Measurements from ENCODE around the gene FNIP2.

Gene FNIP2

DNA sequence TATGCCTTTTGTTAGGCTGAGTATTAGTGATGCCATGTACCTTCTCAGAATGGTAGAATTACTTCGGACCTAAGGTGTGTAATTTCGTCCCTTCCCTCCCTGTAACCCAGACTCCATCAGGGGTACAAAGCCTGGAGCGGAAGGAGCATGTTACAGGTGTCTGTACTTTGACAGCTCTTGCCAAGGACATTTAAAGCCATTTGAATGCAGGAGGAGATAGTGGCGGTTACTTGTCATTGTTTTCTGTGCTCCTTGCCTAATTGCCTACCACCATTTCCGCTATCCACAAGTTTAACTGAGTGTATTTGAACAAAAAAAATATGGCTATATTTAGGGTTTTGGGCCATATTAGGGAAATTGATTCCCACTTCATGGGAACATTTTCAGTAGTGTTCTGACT, 1.8 kb downstream of the FNIP2 start:
- H3K4me1 ChIP-seq (ENCODE audit: insufficient read depth, low read length), result peaks cover 40% of the 10 kb centered on the region
- no peaks in the 10 kb centered on the region for H3K9me3 ChIP-seq (ENCODE audit: low read length)
- H3K27me3 ChIP-seq (ENCODE audit: insufficient read depth, low read length), result no peaks in the 10 kb centered on the region
- H3K4me3 ChIP-seq (ENCODE audit: low read length), result peak overlapping the region; percentile 59
- H3K36me3 ChIP-seq (ENCODE audit: insufficient read depth, low read length), result no peaks in the 10 kb centered on the region
- no peak overlapping the region for H2AFZ ChIP-seq (ENCODE audit: low read depth, low read length)

DNA sequence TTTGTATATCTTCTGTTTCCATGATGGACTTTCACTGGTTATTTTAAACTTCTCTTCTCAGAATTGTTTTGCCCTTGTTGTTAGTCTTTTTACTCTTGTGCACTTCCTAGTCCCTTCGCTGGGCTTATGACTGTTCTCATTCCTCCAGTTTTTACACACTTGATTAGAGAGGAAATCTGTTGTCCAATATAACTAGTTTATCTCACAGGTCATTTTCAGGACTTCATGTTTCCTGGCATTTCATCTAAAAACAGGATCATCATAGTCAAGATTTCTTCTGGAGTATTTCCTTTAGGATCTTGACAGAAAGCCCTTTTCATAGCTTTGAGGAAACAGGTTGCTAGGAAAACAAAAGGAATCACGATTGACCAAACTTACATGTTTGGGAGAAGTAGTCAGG, 3.0 kb downstream of the FNIP2 start:
- Histone ChIP-seq H2AFZ (ENCODE audit: low read depth, low read length) (no peak overlapping the region), H3K27me3 (ENCODE audit: insufficient read depth, low read length) (no peaks in the 10 kb centered on the region), H3K9me3 (ENCODE audit: low read length) (no peaks in the 10 kb centered on the region), H3K4me1 (ENCODE audit: insufficient read depth, low read length) (peaks cover 45% of the 10 kb centered on the region), H3K4me3 (ENCODE audit: low read length) (no peak overlapping the region), H3K36me3 (ENCODE audit: insufficient read depth, low read length) (no peaks in the 10 kb centered on the region)

DNA sequence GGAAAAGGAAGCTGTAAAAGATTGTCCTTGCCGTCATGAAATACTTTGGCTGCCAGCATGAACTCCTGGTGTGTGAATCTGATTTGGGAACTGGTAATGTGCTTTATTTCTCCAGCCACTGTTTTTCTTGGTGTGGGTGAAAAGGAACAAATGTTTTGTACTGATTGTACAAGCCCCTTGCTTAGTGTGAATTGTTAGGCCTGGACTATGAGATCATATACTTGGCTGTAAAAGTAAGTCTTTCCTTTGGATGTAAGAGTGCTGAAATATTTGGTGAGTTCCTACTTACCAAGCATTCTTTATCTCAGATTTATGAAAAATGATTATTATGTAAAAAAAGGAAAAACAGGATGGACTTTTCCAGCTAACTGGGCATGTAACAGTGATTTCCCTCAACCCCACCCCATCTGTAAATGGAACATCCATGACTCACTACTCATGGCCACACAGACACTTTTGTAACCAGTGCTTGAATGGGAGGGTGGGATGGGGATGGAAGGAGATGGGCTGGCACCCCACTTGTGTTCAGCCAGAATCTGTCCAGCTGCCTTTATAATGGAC, 6.3 kb downstream of the FNIP2 start:
- Histone ChIP-seq H3K4me3 (ENCODE audit: low read length) (no peak overlapping the region), H3K4me1 (ENCODE audit: insufficient read depth, low read length) (peaks cover 43% of the 10 kb centered on the region), H3K27me3 (ENCODE audit: insufficient read depth, low read length) (no peaks in the 10 kb centered on the region), H3K36me3 (ENCODE audit: insufficient read depth, low read length) (no peaks in the 10 kb centered on the region), H3K9me3 (ENCODE audit: low read length) (no peaks in the 10 kb centered on the region), H2AFZ (ENCODE audit: low read depth, low read length) (no peak overlapping the region)

DNA sequence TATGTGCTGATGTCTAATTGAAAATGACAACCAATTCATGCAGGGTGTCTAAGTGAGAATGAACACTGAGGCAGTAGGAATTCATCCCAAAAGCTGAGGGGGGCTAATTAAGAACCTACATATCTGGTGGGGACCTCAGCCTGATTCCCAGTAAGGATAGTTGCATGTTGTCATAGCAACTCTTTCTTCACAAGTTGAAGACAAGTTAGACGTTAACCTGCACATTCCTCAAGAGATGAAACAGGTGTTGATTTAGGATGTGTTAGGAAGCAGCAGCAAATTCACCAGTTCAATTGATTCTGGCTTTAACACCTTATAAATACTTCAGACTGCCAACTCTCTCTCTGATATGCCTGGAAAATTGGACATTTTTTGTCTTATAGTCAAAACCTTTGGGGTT, 7.3 kb downstream of the FNIP2 start:
- peaks cover 33% of the 10 kb centered on the region for H3K4me1 ChIP-seq (ENCODE audit: insufficient read depth, low read length)
- no peaks in the 10 kb centered on the region for H3K36me3 ChIP-seq (ENCODE audit: insufficient read depth, low read length)
- no peaks in the 10 kb centered on the region for H3K27me3 ChIP-seq (ENCODE audit: insufficient read depth, low read length)
- H3K4me3 ChIP-seq (ENCODE audit: low read length), result no peak overlapping the region
- no peaks in the 10 kb centered on the region for H3K9me3 ChIP-seq (ENCODE audit: low read length)
- H2AFZ ChIP-seq (ENCODE audit: low read depth, low read length), result no peak overlapping the region

DNA sequence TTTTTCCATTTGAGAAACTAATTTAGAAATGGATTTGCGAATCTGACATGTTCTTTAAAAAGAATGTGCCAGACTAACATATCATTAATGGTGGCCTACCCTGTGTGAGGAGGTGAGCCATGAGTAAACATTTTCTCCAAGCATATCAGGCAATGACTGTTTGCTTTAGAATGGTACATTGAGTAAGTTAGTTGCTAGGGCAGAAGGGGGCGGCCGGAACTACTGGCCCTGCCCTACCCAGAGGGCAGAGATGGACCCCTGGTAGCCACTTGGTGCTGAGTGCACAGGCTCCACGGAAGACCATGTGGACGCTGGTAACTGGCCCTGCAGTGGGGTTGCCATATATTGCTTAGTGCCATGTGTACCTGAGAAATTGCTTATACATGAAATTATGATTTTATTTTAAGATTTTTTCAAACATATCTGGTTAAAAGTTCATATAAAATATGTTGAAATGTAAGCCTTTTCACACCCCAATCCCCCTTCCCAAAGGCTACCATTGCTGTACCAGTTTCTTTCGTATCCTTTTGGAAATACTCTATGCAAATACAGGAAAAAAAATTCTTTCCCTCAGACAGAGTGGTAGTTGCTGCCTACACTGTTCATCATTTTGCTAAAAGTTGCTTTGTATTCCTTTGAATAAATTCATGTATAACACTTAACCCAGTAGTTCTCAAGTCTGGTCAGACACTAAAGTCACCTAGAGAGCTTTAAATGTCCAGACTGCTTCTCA, 8.8 kb downstream of the FNIP2 start:
- Histone ChIP-seq H3K9me3 (ENCODE audit: low read length) (no peaks in the 10 kb centered on the region), H3K27me3 (ENCODE audit: insufficient read depth, low read length) (no peaks in the 10 kb centered on the region), H3K4me3 (ENCODE audit: low read length) (no peak overlapping the region), H2AFZ (ENCODE audit: low read depth, low read length) (no peak overlapping the region), H3K4me1 (ENCODE audit: insufficient read depth, low read length) (peaks cover 35% of the 10 kb centered on the region), H3K36me3 (ENCODE audit: insufficient read depth, low read length) (no peaks in the 10 kb centered on the region)

DNA sequence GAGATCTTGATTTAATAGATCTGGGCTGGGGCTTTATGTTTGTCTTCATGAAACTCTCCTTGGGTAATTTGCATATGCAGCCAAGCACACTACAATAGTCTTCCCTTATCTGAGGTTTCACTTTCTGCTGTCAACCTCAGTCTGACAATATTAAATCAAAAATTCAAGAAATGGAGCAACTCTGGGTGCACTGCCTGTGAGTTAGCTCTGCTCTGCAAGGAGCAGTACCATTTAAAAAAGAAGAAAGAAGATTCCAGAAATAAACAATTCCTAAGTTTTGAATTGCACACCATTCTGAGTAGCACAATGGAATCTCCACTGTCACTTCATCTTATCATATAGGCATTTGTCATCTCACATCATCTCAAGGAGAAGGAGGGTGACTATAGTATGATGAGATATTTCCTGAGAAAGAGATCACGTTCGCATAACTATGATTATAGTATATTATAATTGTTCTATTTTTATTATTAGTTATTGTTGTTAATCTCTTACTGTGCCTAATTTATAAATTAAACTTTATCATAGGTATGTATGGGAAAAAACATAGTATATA, 9.4 kb downstream of the FNIP2 start:
- peaks cover 38% of the 10 kb centered on the region for H3K4me1 ChIP-seq (ENCODE audit: insufficient read depth, low read length)
- no peak overlapping the region for H3K4me3 ChIP-seq (ENCODE audit: low read length)

DNA sequence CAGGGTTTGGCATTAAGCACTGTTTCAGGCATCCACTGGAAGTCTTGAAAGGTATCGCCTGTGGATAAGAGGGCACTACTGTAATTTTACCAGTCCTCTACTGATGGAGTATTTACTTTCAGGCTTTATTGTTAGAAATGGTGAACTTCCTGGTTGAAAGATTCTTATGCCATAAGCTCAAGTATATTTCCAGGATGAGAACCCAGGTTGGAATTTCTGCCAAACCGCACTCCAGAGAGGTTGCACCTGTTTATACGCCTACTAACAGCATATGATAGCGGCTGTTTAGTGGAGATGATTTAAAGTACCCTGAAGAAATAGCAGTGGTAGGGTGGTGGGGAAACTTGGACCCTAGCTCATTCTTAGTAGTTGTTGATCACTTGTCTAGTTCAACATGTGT, 9.9 kb downstream of the FNIP2 start:
- Histone ChIP-seq H3K36me3 (ENCODE audit: insufficient read depth, low read length) (no peaks in the 10 kb centered on the region), H3K9me3 (ENCODE audit: low read length) (no peaks in the 10 kb centered on the region), H3K4me1 (ENCODE audit: insufficient read depth, low read length) (peaks cover 38% of the 10 kb centered on the region), H2AFZ (ENCODE audit: low read depth, low read length) (no peak overlapping the region), H3K27me3 (ENCODE audit: insufficient read depth, low read length) (no peaks in the 10 kb centered on the region), H3K4me3 (ENCODE audit: low read length) (no peak overlapping the region)

More for the DNA sequence above, 9.4 kb downstream of the FNIP2 start:
- H3K27me3 ChIP-seq (ENCODE audit: insufficient read depth, low read length), result no peaks in the 10 kb centered on the region
- H3K36me3 ChIP-seq (ENCODE audit: insufficient read depth, low read length), result no peaks in the 10 kb centered on the region
- H2AFZ ChIP-seq (ENCODE audit: low read depth, low read length), result no peak overlapping the region
- H3K9me3 ChIP-seq (ENCODE audit: low read length), result no peaks in the 10 kb centered on the region

DNA sequence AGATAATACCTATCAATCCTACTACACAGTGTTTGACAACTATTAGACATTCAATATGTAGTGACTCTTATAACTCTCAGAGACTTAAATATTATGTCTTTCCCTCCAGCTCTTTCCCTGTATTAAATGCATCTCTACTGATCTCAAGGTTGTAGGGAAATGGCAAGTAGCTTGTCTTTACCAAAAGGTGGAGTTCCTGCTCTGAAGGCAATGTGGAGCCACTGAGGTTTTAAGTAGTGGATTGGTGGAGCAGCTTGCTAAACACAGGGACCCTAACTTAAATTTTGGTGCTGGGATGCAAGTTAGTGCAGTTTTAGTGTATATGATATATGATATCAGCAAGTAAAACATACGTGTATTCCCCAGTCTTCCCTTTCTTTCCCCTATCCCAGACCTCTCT, 13.1 kb downstream of the FNIP2 start:
- H3K36me3 ChIP-seq (ENCODE audit: insufficient read depth, low read length), result no peaks in the 10 kb centered on the region
- H3K4me3 ChIP-seq (ENCODE audit: low read length), result no peak overlapping the region
- no peak overlapping the region for H2AFZ ChIP-seq (ENCODE audit: low read depth, low read length)
- no peaks in the 10 kb centered on the region for H3K27me3 ChIP-seq (ENCODE audit: insufficient read depth, low read length)
- H3K4me1 ChIP-seq (ENCODE audit: insufficient read depth, low read length), result peaks cover 21% of the 10 kb centered on the region
- H3K9me3 ChIP-seq (ENCODE audit: low read length), result peaks cover 3% of the 10 kb centered on the region

DNA sequence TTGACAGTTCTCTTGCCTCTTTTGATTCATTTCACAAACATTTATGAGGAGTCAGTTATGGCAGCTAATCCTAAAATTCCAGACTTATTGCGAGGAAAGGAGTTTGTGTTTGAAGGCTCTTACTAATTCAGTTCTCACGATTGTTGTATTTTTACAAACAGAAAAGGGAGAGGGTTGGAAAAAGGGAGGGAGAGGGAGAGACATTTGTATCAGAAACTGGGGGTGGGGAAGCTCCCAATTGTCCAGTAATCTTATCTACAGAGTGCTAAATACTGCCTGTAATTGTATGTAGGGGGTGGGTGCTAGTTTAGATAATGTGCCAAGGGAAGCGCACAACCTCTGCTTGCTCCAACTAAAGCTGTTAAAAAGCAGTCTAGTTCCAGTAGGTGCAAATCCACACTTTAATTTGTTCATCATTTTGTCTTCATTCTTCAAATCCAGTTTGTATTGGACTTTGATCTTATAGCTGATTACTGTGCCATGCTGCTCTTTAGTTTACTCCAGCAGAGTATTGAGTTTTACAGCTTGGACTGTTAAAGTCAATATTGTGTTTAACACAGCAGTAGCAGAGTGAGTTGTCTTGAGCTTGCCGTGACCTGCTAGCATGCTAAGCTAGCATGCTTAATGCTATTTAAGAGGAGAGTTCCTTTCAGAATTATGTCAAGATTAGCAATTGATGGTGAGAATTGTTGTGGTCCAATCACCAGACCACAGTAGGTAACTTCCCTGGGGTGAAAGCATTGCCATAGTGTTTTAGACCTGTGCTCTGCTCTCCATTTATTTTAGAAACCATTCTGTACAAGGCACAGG, 13.9 kb downstream of the FNIP2 start:
- Histone ChIP-seq H3K27me3 (ENCODE audit: insufficient read depth, low read length) (no peaks in the 10 kb centered on the region), H3K4me3 (ENCODE audit: low read length) (no peak overlapping the region), H2AFZ (ENCODE audit: low read depth, low read length) (no peak overlapping the region), H3K4me1 (ENCODE audit: insufficient read depth, low read length) (peaks cover 15% of the 10 kb centered on the region), H3K9me3 (ENCODE audit: low read length) (peaks cover 3% of the 10 kb centered on the region), H3K36me3 (ENCODE audit: insufficient read depth, low read length) (no peaks in the 10 kb centered on the region)

DNA sequence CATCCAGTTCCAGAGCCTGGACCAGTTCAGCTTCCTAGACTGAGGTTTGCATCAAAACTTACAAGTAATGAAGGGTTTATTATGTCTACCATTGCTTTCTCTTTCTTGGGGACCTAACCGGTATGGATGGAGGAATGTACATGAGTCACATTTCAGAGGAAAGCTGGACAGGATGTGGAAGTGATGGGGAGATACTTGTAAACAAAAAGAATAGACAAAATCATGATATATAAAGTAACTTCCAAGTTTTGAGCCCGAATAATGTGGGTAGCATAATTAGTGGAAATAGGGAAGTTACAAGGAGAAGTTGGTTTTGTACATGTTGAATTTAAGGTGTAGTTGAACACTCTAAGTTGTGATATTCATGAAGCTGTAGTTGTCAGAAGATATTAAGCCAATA, 15.0 kb downstream of the FNIP2 start:
- Histone ChIP-seq H3K27me3 (ENCODE audit: insufficient read depth, low read length) (no peaks in the 10 kb centered on the region), H3K4me1 (ENCODE audit: insufficient read depth, low read length) (peaks cover 9% of the 10 kb centered on the region), H3K36me3 (ENCODE audit: insufficient read depth, low read length) (no peaks in the 10 kb centered on the region), H2AFZ (ENCODE audit: low read depth, low read length) (no peak overlapping the region), H3K4me3 (ENCODE audit: low read length) (no peak overlapping the region), H3K9me3 (ENCODE audit: low read length) (peaks cover 3% of the 10 kb centered on the region)

DNA sequence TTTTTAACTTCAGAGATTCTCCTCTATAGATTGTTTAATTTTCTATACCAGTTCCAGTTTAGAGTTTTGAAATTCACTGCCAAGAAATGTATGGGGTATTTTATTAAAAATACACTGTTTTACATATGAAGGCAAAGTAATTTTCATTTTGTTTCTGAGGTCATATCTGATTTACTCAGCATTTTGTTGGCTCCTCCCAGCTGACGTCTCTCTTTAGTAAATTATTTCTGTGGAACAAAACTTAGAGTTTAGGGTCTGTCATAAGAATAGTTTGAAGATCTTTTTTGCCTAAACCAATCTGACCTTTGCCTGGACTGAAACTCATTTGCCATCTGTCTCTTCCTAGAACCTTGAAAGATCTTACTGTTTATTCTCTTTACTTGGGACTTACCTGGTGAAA, 16.9 kb downstream of the FNIP2 start:
- no peaks in the 10 kb centered on the region for H3K36me3 ChIP-seq (ENCODE audit: insufficient read depth, low read length)
- peaks cover 3% of the 10 kb centered on the region for H3K9me3 ChIP-seq (ENCODE audit: low read length)
- H2AFZ ChIP-seq (ENCODE audit: low read depth, low read length), result no peak overlapping the region
- H3K27me3 ChIP-seq (ENCODE audit: insufficient read depth, low read length), result no peaks in the 10 kb centered on the region
- H3K4me3 ChIP-seq (ENCODE audit: low read length), result no peak overlapping the region
- H3K4me1 ChIP-seq (ENCODE audit: insufficient read depth, low read length), result peaks cover 9% of the 10 kb centered on the region

DNA sequence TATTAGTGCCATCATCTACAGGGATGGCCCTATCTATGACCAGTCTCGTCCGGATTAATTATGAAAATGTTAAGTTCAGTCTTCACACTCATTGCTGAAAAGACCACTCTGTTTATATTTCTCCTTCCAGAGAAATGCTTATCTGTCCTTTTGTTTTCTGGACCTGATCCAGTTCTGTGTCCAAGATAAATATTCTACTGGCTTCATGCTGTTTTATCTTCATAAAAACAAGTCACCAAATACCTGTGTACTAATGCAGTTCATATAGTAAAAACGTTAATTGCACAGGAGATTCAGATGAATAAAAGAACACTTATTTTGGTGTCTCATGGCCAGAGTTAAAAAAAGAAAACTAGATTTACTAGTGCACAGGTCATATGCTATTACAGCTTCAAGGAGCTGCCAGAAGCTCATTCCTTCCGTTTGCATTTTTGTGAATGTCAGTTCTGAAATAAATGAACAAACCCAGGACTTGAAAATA, 17.3 kb downstream of the FNIP2 start:
- H2AFZ ChIP-seq (ENCODE audit: low read depth, low read length), result no peak overlapping the region
- H3K4me1 ChIP-seq (ENCODE audit: insufficient read depth, low read length), result peaks cover 9% of the 10 kb centered on the region

DNA sequence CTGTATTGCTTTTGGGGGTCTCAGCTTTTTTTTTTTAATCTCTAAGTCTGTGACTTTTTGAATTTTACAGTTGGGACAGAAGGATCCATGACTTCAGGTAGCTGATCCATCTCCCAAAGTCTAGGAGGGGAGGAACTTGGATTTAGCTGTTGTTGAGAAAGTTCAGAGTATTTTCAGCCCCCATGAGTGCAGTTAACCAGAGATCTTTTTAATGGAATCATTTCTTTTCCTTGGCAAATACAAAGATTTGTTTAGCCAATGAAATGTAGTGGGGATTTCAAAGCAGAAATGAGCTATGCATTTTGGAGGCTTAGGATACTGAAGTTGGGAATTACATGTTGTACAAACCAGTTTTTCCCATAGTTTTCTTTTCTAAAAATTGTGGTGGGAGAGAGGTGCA, 18.1 kb downstream of the FNIP2 start:
- H3K36me3 ChIP-seq (ENCODE audit: insufficient read depth, low read length), result no peaks in the 10 kb centered on the region
- H3K27me3 ChIP-seq (ENCODE audit: insufficient read depth, low read length), result no peaks in the 10 kb centered on the region
- peaks cover 8% of the 10 kb centered on the region for H3K4me1 ChIP-seq (ENCODE audit: insufficient read depth, low read length)
- no peak overlapping the region for H2AFZ ChIP-seq (ENCODE audit: low read depth, low read length)
- no peak overlapping the region for H3K4me3 ChIP-seq (ENCODE audit: low read length)
- H3K9me3 ChIP-seq (ENCODE audit: low read length), result peaks cover 3% of the 10 kb centered on the region

More for the DNA sequence above, 17.3 kb downstream of the FNIP2 start:
- Histone ChIP-seq H3K9me3 (ENCODE audit: low read length) (peaks cover 3% of the 10 kb centered on the region), H3K36me3 (ENCODE audit: insufficient read depth, low read length) (no peaks in the 10 kb centered on the region), H3K27me3 (ENCODE audit: insufficient read depth, low read length) (no peaks in the 10 kb centered on the region), H3K4me3 (ENCODE audit: low read length) (no peak overlapping the region)

Measured in neuron (in vitro differentiated cells).